M059J (cell line): ENCODE results near the gene EIF3F. TPM values are rescaled to one million over a fixed set of nuclear protein-coding genes. Genes with fewer than 3 reads are reported as not detected.

Source experiments
- DNase-seq: peaks from one replicate; pipeline ENCODE4 v3.0.0-alpha.2; 2012; ENCODE audit warnings: low read depth
- total RNA-seq: library from RNA; depleted of rRNA; stranded (reverse); fragments of >200 nt; shearing (Covaris generic); gene quantifications from 2 replicates; pipeline ENCODE4 v1.2.3, GENCODE V29; 2014

Gene EIF3F
- total RNA-seq, 1 experiment from 2014 or later, result 288 TPM

GRCh38 chr11:8021920-8022319 is 34.8 kb downstream of the EIF3F start:
- DNase-seq, result no peak

GRCh38 chr11:8022876-8023275 is 35.7 kb downstream of the EIF3F start:
- DNase-seq, result no peak

GRCh38 chr11:8023831-8024555 is 36.9 kb downstream of the EIF3F start:
- no peak for DNase-seq

GRCh38 chr11:8025123-8025522 is 38.0 kb downstream of the EIF3F start:
- DNase-seq, result peak; percentile 78

- DNase-seq, result peak; percentile 87
Observed at GRCh38 chr11:8025816-8026215, 38.7 kb downstream of the EIF3F start.

- no peak for DNase-seq
Observed at GRCh38 chr11:8026982-8027381, 39.8 kb downstream of the EIF3F start.

GRCh38 chr11:8028766-8029165 is 41.6 kb downstream of the EIF3F start:
- DNase-seq, result no peak

GRCh38 chr11:8030526-8031247 is 43.5 kb downstream of the EIF3F start:
- no peak for DNase-seq

GRCh38 chr11:8031248-8032115 is 44.3 kb downstream of the EIF3F start:
- DNase-seq, result no peak

GRCh38 chr11:8032122-8032521 is 45.0 kb downstream of the EIF3F start:
- no peak for DNase-seq

- DNase-seq, result no peak
Observed at GRCh38 chr11:8032576-8033304, 45.6 kb downstream of the EIF3F start.

GRCh38 chr11:8033305-8034105 is 46.4 kb downstream of the EIF3F start:
- DNase-seq, result peak; percentile 77

- DNase-seq, result no peak
Observed at GRCh38 chr11:8034106-8034585, 47.0 kb downstream of the EIF3F start.

- no peak for DNase-seq
Observed at GRCh38 chr11:8034604-8035190, 47.6 kb downstream of the EIF3F start.

- DNase-seq, result no peak
Observed at GRCh38 chr11:8035200-8035855, 48.2 kb downstream of the EIF3F start.

- no peak for DNase-seq
Observed at GRCh38 chr11:8036002-8036802, 49.1 kb downstream of the EIF3F start.

GRCh38 chr11:8036986-8037385 is 49.8 kb downstream of the EIF3F start:
- DNase-seq, result no peak

GRCh38 chr11:8038393-8038792 is 51.3 kb downstream of the EIF3F start:
- DNase-seq, result no peak
